ENCODE data around the gene CDC73.
A peak's percentile ranks its signal among the peaks of the same experiment; 100 is the strongest.

Gene CDC73

DNA sequence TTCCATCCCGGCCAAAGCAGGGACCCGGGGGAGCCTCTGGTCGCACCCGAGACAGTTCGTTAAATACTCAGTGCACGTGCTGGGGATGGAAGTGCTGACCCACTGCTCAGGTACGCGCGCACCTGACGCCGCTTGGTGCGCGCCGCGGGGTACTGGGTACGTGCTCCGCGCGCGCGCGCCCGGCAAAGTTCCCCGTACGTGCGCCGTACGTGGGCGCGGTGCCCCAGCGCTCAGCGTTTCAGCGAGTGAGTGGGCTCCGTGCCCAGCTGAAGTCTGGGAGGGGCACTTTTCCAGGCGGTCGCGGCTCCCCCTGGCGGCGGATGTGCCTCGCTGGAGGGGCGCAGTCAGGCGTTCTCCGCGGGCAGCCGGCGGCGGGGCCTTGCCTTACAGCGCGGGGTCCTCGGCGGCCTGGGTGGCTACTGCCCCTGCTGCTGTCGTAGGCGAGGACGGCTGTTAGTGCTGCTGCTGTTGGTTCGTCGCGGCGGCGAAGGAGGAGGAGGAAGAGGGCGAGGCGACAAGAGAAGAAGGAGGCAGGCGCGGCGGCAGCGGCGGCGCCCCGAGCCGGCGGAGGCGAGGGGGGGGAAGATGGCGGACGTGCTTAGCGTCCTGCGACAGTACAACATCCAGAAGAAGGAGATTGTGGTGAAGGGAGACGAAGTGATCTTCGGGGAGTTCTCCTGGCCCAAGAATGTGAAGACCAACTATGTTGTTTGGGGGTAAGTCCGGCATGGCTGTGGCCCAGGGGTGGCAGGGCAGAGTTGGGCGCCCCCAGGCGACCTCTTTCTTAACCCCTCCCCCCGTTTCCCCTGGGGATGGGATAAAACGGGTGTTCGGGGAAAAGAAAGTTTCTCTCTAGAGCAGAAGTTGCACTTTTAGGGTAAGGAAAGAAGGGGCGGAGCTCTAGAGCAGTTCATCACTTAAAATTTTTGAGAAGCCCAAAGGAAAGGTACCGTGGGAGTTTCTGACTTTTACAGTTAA lies at the start of gene CDC73:
Gene CDC73 (plus strand): TSS at position 416 of the 978 bp plus-strand sequence. CDS start 170 bp downstream, at position 586.
- DNase-seq (ENCODE audit: low read depth) = peak; percentile 99

DNA sequence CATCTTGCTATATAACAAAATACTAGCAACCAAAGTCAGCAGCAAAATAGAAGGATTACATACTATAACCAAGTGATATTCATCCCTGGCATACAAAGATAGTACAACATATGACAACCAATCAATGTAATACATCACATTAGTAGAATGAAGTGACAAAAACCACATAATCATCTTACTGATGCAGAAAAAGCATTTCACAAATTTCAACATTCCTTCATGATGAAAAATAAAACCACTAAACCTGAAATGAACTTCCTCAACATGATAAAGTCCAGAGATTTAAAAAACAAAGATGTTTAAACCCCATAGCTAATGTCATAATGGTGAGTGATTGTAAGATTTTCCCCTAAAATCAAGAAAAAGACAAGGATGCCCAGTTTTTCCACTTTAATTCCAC lies 43.8 kb upstream of the CDC73 start:
- DNase-seq (ENCODE audit: low read depth) = no peak

DNA sequence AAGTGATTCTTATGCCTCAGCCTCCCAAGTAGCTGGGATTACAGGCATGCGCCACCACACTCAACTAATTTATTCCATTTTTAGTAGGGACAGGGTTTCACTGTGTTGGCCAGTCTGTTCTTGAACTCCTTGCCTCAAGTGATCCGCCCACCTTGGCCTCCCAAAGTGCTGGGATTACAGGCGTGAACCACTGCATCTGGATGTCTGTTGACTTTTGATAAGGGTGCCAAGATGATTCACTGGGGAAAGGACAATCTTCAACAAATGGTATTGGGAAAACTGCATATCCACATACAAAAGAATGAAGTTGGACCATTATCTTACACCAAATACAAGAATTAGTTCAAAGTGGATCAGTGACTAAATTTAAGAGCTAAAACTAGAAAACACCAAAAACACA lies 42.6 kb upstream of the CDC73 start:
- no peak for DNase-seq (ENCODE audit: low read depth)

DNA sequence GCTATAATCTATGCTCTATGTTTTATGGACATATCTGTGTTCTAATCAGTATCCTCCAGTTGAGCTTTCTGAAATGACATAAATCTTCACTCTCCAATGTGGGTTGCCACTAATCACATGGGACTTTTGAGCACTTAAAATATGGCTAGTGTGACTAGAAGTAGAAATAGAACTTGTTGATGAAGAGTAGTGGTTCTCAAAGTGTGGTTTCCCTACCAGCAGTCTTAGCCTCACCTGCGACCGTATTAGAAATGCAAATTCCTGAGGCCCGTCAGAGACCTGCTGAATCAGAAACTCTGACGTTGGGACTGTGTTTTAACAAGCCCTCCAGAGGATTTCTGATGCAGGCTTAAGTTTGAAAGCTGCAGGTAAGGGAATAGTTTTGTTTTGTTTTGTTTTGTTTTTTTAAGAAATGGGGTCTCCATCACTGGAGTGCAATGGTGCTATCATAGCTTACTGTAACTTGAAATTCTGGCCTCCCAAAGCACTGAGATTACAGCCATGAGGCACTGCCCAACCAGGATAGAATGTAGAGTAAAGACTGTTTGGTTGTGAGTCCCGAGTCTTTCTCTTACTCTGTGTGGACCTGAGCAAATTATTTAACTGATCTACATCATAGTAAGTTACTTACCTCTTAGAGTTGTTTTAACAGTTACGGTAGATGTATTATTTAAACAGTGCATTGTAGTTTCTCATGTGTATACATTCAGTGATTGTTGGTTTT lies 38.3 kb upstream of the CDC73 start:
- no peak for DNase-seq (ENCODE audit: low read depth)

DNA sequence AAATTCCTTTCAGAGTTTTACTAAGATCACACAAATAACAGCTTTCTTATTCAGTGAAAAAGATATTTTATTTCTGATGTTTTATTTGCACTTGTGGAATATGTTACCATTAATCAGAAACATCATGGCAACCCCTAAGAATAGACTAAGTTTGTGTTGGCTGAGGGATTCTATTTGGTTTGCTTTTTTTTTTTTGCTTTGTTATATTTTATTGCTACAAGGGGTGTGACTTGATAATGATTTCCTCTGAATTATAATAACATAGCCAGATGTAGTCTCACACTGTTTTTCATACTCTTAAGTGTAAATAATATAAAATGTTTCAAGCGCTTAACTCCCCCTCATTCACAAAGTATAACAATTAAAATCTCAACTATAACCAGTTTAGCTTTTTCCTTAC lies 36.6 kb upstream of the CDC73 start:
- DNase-seq (ENCODE audit: low read depth) = no peak

DNA sequence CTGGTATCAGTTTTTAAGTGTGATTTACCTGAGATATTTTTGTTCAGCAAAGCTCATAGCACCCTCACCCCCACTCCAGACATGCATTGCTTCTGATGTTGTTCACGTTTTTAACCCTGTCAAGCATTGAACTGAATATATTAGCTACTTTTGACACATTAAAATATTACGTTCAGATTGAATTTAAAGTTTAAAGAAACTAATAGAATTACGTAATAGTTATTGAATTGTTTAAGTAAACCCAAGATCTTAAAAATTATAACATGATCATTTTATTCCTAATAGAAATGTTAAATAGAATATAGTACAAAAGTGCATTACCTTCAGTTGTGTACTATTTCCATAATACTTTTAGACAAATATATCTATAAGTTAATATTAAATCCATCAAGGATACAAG lies 35.5 kb upstream of the CDC73 start:
- no peak for DNase-seq (ENCODE audit: low read depth)

DNA sequence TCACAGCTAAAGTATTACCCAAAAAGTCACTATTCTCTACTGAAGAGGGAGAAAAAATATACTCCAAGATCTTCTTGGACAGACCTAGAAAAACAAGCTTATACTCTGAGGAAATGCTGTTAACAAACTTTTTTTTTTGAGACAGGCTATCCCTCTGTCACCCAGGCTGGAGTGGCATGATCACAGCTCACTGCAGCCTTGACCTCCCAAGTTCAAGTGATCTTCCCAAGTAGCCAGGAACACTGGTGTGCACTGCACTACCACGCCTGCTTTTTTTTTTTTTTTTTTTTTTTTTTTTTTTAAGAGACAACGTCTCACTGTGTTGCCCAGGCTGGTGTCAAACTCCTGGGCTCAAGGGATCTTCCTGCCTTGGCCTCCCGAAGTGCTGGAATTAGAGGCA lies 33.9 kb upstream of the CDC73 start:
- DNase-seq (ENCODE audit: low read depth) = no peak

DNA sequence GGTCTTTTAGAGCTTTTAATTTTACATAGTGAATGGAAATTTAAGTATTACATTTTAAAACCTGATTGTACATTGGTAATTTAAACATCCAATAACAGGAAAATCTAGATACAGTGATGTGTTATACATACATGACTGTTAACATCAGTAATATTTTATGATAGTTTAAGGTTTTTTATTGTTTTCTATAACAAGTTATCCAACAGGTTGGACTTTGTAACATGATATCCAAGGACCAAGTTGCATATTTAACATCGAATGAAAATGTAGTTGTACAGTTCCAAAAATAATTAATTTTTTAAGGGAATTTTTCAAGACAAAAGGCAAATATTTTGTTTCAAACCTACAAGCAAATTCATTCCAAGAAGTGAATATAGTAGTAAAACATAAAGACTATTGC lies 31.0 kb upstream of the CDC73 start:
- no peak for DNase-seq (ENCODE audit: low read depth)

DNA sequence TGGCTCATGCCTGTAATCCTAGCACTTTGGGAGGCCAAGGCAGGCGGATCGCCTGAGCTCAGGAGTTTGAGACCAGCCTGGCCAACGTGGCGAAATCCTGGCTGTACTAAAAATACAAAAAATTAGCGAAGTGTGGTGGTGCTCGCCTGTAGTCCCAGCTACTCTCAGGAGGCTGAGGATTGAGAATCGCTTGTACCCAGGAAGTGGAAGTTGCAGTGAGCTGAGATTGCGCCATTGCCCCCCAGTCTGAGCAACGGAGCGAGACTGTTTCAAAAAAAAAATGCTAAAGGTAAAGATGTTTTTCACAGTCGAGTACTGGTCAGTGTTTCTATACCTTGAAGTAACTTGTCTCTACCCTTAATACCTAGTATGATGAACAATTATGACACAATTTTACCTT lies 27.7 kb upstream of the CDC73 start:
- no peak for DNase-seq (ENCODE audit: low read depth)

DNA sequence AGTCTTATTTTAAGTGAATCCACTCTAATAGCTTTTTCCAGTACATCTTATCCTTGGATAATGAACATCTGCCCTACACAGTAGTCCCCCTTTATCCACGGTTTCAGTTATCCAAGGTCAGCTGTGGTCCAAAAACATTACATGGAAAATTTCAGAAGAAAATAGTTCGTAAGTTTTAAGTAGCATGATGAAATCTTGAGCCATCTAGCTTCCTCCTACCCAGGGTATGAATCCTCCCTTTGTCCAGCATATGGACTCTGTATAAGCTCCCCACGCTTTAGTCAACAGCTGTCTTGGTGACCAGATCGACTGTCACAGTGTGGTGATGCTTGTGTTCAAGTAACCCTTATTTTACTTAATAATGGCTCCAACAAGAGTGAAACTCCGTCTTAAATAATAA lies 19.2 kb upstream of the CDC73 start:
- no peak for DNase-seq (ENCODE audit: low read depth)

DNA sequence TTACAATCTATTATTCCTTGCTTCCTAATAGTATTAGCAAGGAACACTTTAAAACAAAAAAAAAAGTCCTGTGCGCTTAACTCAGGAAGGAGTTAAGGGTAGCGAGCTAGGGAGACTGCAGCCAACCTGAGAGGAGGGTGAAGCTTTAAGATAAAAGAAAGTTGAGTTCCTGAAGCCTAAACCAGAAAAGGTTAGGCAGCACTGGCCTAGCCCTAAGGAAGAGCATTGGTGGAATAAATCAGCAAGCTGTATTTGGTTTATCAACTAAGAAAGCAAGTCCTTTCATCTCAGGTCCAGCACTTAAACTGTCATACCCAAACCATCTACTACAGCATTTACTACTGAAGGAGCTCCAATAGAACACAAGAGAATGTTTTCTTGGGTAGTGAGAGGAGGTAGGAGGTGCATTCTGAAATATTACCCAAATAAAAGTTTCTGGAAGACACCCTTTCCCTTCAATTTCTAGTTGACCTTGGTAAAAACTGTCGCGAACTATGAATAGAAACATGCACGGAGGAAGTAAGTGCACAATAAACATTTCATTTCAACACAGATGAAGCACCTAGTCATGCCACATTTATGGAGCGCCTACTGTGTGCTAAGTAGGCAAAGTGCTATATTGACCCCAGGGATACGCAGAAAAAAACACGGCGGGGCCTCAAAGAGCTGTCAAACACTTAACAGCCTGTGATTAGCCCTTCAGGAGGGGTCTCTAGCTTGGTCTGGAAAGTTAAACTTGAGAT lies 17.9 kb upstream of the CDC73 start:
- DNase-seq (ENCODE audit: low read depth) = no peak

DNA sequence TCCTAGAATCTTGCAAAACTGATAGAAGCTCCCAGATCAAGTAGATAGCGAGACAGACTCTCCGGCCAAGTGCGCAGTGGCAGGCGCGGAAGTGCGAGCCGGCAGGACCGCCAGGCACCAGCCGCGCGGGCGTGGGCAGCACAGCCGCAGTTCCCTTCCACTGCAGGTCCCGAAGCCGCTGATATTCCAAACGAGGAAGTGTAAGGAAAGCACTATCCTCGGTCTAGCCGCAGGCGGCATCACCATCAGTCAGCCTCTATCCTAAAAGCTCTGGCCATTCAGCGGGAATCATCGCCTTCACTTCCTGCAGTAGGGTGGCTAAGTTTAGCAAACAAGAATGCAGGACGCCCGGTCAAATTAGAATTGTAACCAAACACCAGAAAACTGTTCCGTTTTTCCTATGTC lies 17.3 kb upstream of the CDC73 start:
- DNase-seq (ENCODE audit: low read depth) = no peak

DNA sequence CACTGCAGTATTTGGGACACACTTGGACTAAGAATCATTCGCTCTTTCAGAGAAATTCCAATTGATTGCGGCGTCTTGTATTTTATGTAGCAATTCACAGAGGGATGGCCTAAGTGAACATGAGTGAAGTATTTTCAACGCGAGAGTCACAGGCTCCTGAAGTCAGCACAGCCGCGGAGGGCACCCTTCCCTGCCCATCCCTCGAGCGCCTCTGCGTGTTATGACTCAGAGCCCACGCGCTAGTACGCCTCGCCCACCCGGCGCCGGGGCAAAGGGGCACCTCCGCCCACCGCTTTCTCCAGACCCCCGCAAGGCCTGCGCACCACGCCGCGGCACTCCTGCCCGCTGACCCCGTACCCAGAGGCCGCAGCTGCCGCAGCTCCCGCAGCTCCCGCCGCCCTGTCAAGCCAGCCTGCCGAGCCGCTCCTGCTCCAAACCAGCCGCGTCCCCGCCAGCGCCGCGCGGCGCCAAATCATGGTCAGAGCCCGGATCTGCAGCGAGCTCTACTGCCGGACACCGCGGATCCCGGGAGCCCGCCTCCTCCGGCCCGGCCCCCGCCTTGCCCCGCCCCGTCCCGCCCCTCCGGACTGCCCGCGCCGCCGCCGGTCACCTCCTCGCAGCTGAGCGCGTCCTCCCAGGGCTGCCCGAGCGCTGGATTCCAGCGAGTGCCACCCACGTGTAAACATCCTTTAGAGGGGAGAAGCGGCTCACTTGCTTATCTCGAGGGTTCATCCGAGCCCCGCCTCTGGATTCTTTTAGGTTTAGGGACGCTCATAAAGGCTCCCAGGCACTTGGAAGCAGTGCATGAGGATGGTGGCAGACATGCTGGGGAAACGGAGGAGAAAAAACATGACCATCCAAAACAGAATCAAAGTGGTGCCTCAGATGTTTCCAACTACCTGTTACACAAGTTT lies 16.7 kb upstream of the CDC73 start, which contains the start of gene GLRX2:
Gene GLRX2 (minus strand): TSS at position 508 of the 914 bp plus-strand sequence. CDS start 32 bp downstream, at position 476.
- DNase-seq (ENCODE audit: low read depth) = peak; percentile 33

DNA sequence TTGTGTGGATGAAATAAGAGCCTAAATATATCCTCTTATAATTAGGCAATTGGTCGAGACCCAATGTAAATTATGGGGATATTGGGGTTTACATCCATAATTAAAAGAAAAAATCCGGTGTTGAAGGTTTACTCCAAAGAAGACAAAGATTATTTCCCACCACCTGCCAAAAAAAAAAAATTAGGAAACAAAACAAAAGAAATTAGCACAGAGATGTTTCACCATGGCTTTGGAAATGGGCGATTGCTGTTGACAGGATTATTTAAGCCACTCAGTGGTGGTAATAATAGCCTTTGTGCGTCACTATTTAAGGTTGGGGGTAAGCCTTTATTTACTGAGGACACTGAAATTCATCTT lies 16.0 kb upstream of the CDC73 start:
- no peak for DNase-seq (ENCODE audit: low read depth)

DNA sequence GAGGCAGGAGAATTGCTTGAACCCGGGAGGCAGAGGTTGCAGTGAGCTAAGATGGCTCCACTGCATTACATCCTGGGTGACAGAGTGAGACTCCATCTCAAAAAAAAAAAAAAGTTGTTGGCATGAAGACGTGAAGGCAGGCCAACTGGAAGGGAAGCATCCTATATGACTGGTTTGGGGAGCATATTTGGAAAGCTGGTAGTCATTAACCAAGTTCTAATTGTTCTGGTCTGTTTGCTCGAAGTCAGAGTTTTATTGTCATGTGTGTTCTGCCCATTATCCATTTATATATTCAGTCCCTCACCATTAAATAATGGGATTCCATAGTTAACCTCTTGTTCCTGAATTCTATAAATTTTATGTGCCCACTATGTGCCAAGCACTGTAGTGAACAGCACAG lies 13.4 kb upstream of the CDC73 start:
- no peak for DNase-seq (ENCODE audit: low read depth)

DNA sequence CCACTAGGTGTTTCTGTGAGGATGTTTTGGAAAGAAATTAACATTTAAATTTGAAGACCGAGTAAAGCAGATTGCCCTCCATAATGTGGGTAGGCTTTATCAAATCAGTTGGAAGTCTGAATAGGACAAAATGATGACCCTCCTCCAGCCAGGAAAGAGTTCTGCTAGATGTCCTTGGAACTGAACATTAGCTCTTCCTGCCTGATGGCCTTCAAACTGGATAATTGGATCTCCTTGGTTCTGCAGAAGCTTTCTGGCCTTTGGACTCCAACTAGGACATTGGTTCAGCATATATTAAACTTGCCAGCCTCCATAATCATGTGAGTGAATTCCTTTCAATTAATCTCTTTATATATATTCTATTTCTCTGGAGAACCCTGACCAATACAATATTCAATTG lies 12.2 kb upstream of the CDC73 start:
- DNase-seq (ENCODE audit: low read depth) = no peak

DNA sequence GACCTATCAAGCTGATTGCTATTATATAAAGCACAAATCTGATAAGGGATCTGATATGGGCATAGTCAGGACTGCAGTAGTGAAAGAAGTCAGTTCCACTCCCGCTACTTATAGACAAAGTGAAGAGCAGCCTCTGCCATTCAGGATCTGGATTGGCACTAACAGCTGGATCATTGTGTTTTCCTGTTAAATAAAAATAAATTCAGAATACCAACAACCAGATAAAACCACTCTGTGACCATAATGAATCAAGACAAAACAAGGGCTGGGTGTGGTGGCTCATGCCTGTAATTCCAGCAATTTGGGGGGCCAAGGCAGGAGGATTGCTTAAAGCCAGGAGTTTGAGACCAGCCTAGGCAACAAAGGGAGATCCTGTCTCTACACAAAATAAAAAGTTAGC lies 11.6 kb upstream of the CDC73 start:
- no peak for DNase-seq (ENCODE audit: low read depth)

DNA sequence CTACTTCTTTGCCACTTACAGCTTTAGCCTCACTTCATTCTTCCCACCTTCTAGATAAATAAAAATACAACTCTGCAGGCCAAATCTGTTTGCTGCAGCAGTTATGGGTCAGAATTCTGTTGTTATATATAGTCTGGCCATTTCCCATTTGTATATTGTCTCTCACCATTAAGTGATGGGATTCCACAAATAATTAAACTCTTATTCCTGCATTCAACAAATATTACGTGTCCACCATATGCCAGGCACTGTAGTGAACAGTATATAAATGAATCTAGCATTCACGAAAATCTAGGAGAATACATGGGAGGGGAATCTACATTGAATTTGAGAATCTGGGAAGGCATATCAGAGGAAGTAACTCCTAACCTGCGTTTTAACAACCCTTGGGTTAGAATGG lies 11.0 kb upstream of the CDC73 start:
- no peak for DNase-seq (ENCODE audit: low read depth)

DNA sequence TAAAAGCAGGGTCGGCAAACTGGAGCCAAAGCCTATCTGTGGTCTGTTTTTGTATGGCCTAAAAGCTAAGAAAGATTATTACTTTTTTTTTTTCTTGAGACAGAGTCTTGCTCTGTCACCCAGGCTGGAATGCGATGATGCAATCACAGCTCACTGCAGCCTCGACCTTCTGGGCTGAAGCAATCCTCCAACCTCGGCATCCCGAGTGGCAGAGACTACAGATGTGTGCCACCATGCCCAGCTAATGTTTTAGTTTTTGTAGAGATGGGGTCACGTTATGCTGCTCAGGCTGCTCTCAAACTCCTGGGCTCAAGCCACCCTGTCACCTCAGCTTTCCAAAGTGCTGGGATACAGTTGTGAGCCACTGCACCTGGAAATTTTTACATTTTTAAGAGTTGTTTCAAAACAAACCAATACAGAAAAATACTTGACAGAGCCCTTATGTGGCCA lies 10.2 kb upstream of the CDC73 start:
- no peak for DNase-seq (ENCODE audit: low read depth)

DNA sequence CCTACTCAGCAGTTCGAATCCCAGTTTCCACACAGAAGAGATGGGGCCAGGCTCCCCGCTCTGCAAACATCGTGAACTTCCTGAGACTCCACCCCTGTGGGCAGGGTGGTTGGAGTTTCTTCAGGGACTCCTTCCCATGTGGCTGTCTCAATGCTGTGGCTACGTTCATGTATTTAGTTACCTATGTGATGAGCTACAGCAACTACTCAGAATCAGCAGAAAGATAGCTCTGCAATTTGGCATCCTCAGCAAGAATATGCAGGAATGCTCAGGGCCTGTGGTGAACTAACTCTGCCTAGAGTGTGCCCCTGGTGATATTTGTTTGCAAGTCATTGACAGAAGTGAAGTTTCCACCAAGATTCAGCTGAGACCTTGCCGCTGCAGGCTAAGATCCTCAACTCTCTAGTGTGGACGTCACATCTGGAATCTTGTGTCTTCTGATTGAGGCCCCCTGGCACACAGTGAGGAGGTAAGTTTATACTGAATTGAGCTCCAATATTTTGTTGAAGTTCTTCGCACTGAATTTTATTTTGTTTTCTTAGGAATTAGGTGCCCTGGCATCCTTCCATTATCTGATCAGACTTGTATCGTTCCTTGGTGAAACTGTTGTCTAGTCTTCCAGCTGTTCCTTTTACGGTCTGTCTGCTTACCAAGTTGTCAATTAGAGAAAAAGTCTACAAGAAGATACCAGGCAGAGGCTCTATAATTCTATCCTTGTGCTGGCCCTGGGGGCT lies 8.4 kb upstream of the CDC73 start:
- DNase-seq (ENCODE audit: low read depth) = no peak

DNA sequence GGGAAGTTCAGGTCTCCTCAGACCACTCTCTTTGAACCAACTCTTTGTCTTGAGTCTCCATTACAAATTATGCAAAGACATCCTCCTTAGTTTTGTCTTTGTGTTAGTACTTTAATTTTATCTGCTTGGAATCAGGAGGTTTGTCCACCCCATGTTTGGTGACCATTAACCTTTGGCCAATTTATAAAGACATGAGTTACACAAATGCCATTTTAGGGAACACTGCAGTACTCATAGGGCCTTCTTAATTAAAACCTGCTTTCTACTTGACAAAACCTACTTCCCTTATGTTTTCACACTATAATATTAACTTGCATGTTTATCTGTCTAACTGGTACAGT lies 7.9 kb upstream of the CDC73 start:
- no peak for DNase-seq (ENCODE audit: low read depth)
